Measurements from ENCODE around the gene TMEM143.

Gene TMEM143

GRCh38 chr19:48342414-48342738, 21.4 kb downstream of the TMEM143 start:
- H4K20me1 ChIP-seq (ENCODE audit: insufficient read depth, low read length, poor library complexity, severe bottlenecking) = no peaks in the 10 kb centered on the region
- H3K79me2 ChIP-seq (ENCODE audit: insufficient read depth, low read length) = no peaks in the 10 kb centered on the region
- TF ChIP-seq, protein P1, sequence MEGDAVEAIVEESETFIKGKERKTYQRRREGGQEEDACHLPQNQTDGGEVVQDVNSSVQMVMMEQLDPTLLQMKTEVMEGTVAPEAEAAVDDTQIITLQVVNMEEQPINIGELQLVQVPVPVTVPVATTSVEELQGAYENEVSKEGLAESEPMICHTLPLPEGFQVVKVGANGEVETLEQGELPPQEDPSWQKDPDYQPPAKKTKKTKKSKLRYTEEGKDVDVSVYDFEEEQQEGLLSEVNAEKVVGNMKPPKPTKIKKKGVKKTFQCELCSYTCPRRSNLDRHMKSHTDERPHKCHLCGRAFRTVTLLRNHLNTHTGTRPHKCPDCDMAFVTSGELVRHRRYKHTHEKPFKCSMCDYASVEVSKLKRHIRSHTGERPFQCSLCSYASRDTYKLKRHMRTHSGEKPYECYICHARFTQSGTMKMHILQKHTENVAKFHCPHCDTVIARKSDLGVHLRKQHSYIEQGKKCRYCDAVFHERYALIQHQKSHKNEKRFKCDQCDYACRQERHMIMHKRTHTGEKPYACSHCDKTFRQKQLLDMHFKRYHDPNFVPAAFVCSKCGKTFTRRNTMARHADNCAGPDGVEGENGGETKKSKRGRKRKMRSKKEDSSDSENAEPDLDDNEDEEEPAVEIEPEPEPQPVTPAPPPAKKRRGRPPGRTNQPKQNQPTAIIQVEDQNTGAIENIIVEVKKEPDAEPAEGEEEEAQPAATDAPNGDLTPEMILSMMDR (conservative IDR thresholded peaks at IDR 0.05; ENCODE audit: low read length) = no peak
- no peak for TF ChIP-seq EZH2phosphoT487 (IDR thresholded peaks at IDR 0.05; ENCODE audit: borderline replicate concordance)
- no peaks in the 10 kb centered on the region for H3K9me2 ChIP-seq (replicated peaks; ENCODE audit: low read depth, low read length)
- H3K9me3 ChIP-seq (ENCODE audit: insufficient read depth, low read depth, low read length) = no peaks in the 10 kb centered on the region
- H3K4me2 ChIP-seq (ENCODE audit: low read depth, low read length, poor library complexity, severe bottlenecking) = no peak overlapping the region
- H3K27me3 ChIP-seq (ENCODE audit: insufficient read depth, low read length, poor library complexity, severe bottlenecking) = no peaks in the 10 kb centered on the region
- no peaks in the 10 kb centered on the region for H3F3A ChIP-seq (ENCODE audit: low read depth)
- no peak overlapping the region for H2AFZ ChIP-seq (ENCODE audit: low read length)
- no peak overlapping the region for H3K4me3 ChIP-seq (ENCODE audit: low read length, poor library complexity, severe bottlenecking)
- no peaks in the 10 kb centered on the region for H3K4me1 ChIP-seq (ENCODE audit: insufficient read depth, low read length, poor library complexity, severe bottlenecking)
- H3K9ac ChIP-seq (ENCODE audit: low read depth, low read length, poor library complexity, severe bottlenecking) = no peak overlapping the region
- peaks cover 12% of the 10 kb centered on the region; the same call in 1 of the 2 replicates for H3K36me3 ChIP-seq (ENCODE audit: insufficient read depth, low read length)

GRCh38 chr19:48341515-48342413, 22.0 kb downstream of the TMEM143 start:
- TF ChIP-seq EZH2phosphoT487 (IDR thresholded peaks at IDR 0.05; ENCODE audit: borderline replicate concordance) = no peak
- TF ChIP-seq, protein P1 (conservative IDR thresholded peaks at IDR 0.05; ENCODE audit: low read length) = no peak

DNA sequence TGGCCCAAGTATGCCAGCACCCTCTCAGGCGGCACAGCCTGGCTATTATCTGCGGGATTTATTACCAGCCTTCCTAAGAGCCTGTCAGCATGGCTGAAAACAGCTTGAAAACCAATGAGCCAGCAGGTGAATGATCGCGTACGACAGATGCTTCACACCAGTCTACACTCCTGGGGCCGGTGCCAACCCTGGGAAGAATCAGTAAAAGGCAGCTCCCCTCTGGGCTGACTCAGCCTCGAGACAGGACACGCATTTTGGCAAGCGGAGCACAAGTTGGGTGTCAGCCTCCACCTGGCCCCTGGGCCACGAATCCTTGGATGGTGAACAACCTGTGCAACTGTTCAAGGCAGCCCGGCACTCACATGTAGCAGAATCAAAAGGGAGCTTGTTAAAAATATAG, 22.7 kb downstream of the TMEM143 start:
- no peaks in the 10 kb centered on the region for H3K79me2 ChIP-seq (ENCODE audit: insufficient read depth, low read length)
- H3K9ac ChIP-seq (ENCODE audit: low read depth, low read length, poor library complexity, severe bottlenecking) = no peak overlapping the region
- H2AFZ ChIP-seq (ENCODE audit: low read length) = no peak overlapping the region
- H4K20me1 ChIP-seq (ENCODE audit: insufficient read depth, low read length, poor library complexity, severe bottlenecking) = no peaks in the 10 kb centered on the region
- H3F3A ChIP-seq (ENCODE audit: low read depth) = no peaks in the 10 kb centered on the region
- H3K4me1 ChIP-seq (ENCODE audit: insufficient read depth, low read length, poor library complexity, severe bottlenecking) = no peaks in the 10 kb centered on the region
- TF ChIP-seq, protein P1 (conservative IDR thresholded peaks at IDR 0.05; ENCODE audit: low read length) = no peak
- TF ChIP-seq EZH2phosphoT487 (IDR thresholded peaks at IDR 0.05; ENCODE audit: borderline replicate concordance) = no peak
- H3K9me2 ChIP-seq (replicated peaks; ENCODE audit: low read depth, low read length) = no peaks in the 10 kb centered on the region
- no peaks in the 10 kb centered on the region for H3K9me3 ChIP-seq (ENCODE audit: insufficient read depth, low read depth, low read length)
- H3K4me3 ChIP-seq (ENCODE audit: low read length, poor library complexity, severe bottlenecking) = no peak overlapping the region
- H3K36me3 ChIP-seq (ENCODE audit: insufficient read depth, low read length) = peaks cover 12% of the 10 kb centered on the region; the same call in 1 of the 2 replicates
- H3K4me2 ChIP-seq (ENCODE audit: low read depth, low read length, poor library complexity, severe bottlenecking) = no peak overlapping the region
- H3K27me3 ChIP-seq (ENCODE audit: insufficient read depth, low read length, poor library complexity, severe bottlenecking) = no peaks in the 10 kb centered on the region

More at GRCh38 chr19:48341515-48342413, 22.0 kb downstream of the TMEM143 start:
- Histone ChIP-seq H3K9me2 (replicated peaks; ENCODE audit: low read depth, low read length) (no peaks in the 10 kb centered on the region), H4K20me1 (ENCODE audit: insufficient read depth, low read length, poor library complexity, severe bottlenecking) (no peaks in the 10 kb centered on the region), H3K79me2 (ENCODE audit: insufficient read depth, low read length) (no peaks in the 10 kb centered on the region), H2AFZ (ENCODE audit: low read length) (no peak overlapping the region), H3K27me3 (ENCODE audit: insufficient read depth, low read length, poor library complexity, severe bottlenecking) (no peaks in the 10 kb centered on the region), H3K36me3 (ENCODE audit: insufficient read depth, low read length) (peaks cover 12% of the 10 kb centered on the region; the same call in 1 of the 2 replicates), H3K4me3 (ENCODE audit: low read length, poor library complexity, severe bottlenecking) (no peak overlapping the region), H3F3A (ENCODE audit: low read depth) (no peaks in the 10 kb centered on the region), H3K9me3 (ENCODE audit: insufficient read depth, low read depth, low read length) (no peaks in the 10 kb centered on the region), H3K4me2 (ENCODE audit: low read depth, low read length, poor library complexity, severe bottlenecking) (no peak overlapping the region), H3K4me1 (ENCODE audit: insufficient read depth, low read length, poor library complexity, severe bottlenecking) (no peaks in the 10 kb centered on the region), H3K9ac (ENCODE audit: low read depth, low read length, poor library complexity, severe bottlenecking) (no peak overlapping the region)

Measured in Loucy (cell line).